ENCODE results near the gene TMCC3. TPM values are rescaled to one million over a fixed set of nuclear protein-coding genes. Genes with fewer than 3 reads are reported as not detected.

Gene TMCC3
- total and polyA plus RNA-seq, 2 experiments from 2014 or later: 1.4 to 3.6 TPM

DNA sequence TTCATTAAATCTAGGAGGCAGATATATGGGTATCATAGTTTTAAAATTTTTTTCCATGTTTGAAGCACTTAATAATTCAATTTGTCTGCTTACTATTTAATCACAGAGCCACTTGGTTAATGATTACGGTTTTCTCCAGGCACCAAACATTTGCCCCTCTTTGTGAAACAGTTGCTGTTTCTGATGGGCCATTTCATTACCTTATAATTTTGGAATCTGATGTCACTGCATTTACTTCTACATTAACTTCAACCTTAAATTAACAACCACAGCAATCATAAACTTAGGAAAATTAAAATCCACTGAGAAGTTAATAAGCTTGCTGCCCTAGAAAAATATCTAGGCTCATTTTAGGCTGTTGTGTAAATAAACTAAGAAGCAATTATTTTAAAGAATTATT is 17.0 kb downstream of the TMCC3 start:
- Mint-ChIP-seq H3K27me3 (ENCODE audit: insufficient read depth, low read depth, poor library complexity) (no peaks in the 10 kb centered on the region), H3K36me3 (ENCODE audit: low read depth) (no peaks in the 10 kb centered on the region), H3K27ac (no peak overlapping the region), H3K4me3 (no peak overlapping the region), H3K9me3 (no peaks in the 10 kb centered on the region), H3K4me1 (no peaks in the 10 kb centered on the region; the same call in 2 of the 3 replicates)
- Histone ChIP-seq H3K79me2 (replicated peaks; ENCODE audit: insufficient read depth) (0 out of 2 replicates have a peak, but pooled peaks cover under 1% of the 10 kb centered on the region), H3K27ac (ENCODE audit: low read depth) (no peak overlapping the region), H2AFZ (no peak overlapping the region), H3K4me3 (no peak overlapping the region), H3K4me1 (ENCODE audit: insufficient read depth) (no peaks in the 10 kb centered on the region), H3K4me2 (no peak overlapping the region), H3K36me3 (ENCODE audit: insufficient read depth) (no peaks in the 10 kb centered on the region), H4K20me1 (replicated peaks; ENCODE audit: insufficient read depth) (no peaks in the 10 kb centered on the region), H3K27me3 (ENCODE audit: insufficient read depth) (no peaks in the 10 kb centered on the region), H3K9me2 (ENCODE audit: insufficient read depth) (no peaks in the 10 kb centered on the region), H3F3A (replicated peaks; ENCODE audit: low read depth) (no peaks in the 10 kb centered on the region)
- TF ChIP-seq, protein P1, sequence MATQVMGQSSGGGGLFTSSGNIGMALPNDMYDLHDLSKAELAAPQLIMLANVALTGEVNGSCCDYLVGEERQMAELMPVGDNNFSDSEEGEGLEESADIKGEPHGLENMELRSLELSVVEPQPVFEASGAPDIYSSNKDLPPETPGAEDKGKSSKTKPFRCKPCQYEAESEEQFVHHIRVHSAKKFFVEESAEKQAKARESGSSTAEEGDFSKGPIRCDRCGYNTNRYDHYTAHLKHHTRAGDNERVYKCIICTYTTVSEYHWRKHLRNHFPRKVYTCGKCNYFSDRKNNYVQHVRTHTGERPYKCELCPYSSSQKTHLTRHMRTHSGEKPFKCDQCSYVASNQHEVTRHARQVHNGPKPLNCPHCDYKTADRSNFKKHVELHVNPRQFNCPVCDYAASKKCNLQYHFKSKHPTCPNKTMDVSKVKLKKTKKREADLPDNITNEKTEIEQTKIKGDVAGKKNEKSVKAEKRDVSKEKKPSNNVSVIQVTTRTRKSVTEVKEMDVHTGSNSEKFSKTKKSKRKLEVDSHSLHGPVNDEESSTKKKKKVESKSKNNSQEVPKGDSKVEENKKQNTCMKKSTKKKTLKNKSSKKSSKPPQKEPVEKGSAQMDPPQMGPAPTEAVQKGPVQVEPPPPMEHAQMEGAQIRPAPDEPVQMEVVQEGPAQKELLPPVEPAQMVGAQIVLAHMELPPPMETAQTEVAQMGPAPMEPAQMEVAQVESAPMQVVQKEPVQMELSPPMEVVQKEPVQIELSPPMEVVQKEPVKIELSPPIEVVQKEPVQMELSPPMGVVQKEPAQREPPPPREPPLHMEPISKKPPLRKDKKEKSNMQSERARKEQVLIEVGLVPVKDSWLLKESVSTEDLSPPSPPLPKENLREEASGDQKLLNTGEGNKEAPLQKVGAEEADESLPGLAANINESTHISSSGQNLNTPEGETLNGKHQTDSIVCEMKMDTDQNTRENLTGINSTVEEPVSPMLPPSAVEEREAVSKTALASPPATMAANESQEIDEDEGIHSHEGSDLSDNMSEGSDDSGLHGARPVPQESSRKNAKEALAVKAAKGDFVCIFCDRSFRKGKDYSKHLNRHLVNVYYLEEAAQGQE (IDR thresholded peaks at IDR 0.05; ENCODE audit: unreplicated experiment): no peak
- TF ChIP-seq, protein P2, sequence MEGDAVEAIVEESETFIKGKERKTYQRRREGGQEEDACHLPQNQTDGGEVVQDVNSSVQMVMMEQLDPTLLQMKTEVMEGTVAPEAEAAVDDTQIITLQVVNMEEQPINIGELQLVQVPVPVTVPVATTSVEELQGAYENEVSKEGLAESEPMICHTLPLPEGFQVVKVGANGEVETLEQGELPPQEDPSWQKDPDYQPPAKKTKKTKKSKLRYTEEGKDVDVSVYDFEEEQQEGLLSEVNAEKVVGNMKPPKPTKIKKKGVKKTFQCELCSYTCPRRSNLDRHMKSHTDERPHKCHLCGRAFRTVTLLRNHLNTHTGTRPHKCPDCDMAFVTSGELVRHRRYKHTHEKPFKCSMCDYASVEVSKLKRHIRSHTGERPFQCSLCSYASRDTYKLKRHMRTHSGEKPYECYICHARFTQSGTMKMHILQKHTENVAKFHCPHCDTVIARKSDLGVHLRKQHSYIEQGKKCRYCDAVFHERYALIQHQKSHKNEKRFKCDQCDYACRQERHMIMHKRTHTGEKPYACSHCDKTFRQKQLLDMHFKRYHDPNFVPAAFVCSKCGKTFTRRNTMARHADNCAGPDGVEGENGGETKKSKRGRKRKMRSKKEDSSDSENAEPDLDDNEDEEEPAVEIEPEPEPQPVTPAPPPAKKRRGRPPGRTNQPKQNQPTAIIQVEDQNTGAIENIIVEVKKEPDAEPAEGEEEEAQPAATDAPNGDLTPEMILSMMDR (conservative IDR thresholded peaks at IDR 0.05; ENCODE audit: low read depth in 2 of 2): no peak
- TF ChIP-seq ZNF331 (CRISPR knock-in tag; IDR thresholded peaks at IDR 0.05; ENCODE audit: low read depth) (no peak), STAT1 (IDR thresholded peaks at IDR 0.05; ENCODE audit: unreplicated experiment) (no peak), POLR2AphosphoS5 (IDR thresholded peaks at IDR 0.05; ENCODE audit: low read depth) (no peak), EZH2phosphoT487 (IDR thresholded peaks at IDR 0.05; ENCODE audit: unreplicated experiment) (no peak), EZH2 (IDR thresholded peaks at IDR 0.05; ENCODE audit: low read depth, unreplicated experiment) (no peak), CREB1 (CRISPR knock-in tag; IDR thresholded peaks at IDR 0.05; ENCODE audit: low read depth) (no peak), JUNB (IDR thresholded peaks at IDR 0.05; ENCODE audit: unreplicated experiment) (no peak), NANOG (IDR thresholded peaks at IDR 0.05; ENCODE audit: borderline replicate concordance) (no peak)
- TF ChIP-seq, protein P3, sequence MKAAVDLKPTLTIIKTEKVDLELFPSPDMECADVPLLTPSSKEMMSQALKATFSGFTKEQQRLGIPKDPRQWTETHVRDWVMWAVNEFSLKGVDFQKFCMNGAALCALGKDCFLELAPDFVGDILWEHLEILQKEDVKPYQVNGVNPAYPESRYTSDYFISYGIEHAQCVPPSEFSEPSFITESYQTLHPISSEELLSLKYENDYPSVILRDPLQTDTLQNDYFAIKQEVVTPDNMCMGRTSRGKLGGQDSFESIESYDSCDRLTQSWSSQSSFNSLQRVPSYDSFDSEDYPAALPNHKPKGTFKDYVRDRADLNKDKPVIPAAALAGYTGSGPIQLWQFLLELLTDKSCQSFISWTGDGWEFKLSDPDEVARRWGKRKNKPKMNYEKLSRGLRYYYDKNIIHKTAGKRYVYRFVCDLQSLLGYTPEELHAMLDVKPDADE (IDR thresholded peaks at IDR 0.05): no peak
- DNase-seq (ENCODE audit: low spot score) (no peak), ATAC-seq (no peak)

Data from GM23338 (cell line).